ENCODE data around the gene OR11A1.

GRCh38 chr6:29490055-29490454 is 33.2 kb upstream of the OR11A1 start:
- TF ChIP-seq, protein P1, sequence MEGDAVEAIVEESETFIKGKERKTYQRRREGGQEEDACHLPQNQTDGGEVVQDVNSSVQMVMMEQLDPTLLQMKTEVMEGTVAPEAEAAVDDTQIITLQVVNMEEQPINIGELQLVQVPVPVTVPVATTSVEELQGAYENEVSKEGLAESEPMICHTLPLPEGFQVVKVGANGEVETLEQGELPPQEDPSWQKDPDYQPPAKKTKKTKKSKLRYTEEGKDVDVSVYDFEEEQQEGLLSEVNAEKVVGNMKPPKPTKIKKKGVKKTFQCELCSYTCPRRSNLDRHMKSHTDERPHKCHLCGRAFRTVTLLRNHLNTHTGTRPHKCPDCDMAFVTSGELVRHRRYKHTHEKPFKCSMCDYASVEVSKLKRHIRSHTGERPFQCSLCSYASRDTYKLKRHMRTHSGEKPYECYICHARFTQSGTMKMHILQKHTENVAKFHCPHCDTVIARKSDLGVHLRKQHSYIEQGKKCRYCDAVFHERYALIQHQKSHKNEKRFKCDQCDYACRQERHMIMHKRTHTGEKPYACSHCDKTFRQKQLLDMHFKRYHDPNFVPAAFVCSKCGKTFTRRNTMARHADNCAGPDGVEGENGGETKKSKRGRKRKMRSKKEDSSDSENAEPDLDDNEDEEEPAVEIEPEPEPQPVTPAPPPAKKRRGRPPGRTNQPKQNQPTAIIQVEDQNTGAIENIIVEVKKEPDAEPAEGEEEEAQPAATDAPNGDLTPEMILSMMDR (IDR thresholded peaks at IDR 0.05; ENCODE audit: poor library complexity) = no peak
- TF ChIP-seq EZH2 (IDR thresholded peaks at IDR 0.05; ENCODE audit: borderline replicate concordance) (no peak), EZH2phosphoT487 (IDR thresholded peaks at IDR 0.05; ENCODE audit: low read depth, severe bottlenecking, unreplicated experiment) (no peak)

Data from hepatocyte (in vitro differentiated cells).